Epidermal melanocyte (primary cell): ENCODE data around the gene RAPGEF4.
A peak's percentile ranks its signal among the peaks of the same experiment; 100 is the strongest.

Experiments
- DNase-seq: peaks from one replicate; pipeline ENCODE4 v3.0.0; 2011; ENCODE audit warnings: low spot score; ENCODE audit not compliant: insufficient read length

Gene RAPGEF4

GRCh38 chr2:172735582-172736423, at the start of gene RAPGEF4:
Gene RAPGEF4 (plus strand): TSS chr2:172735845. CDS start chr2:172735984, 139 bp downstream.
- DNase-seq, result no peak

GRCh38 chr2:172693037-172693436, 42.6 kb upstream of the RAPGEF4 start:
- DNase-seq, result peak; percentile 56

- no peak for DNase-seq
These were observed 41.9 kb upstream of the RAPGEF4 start for GRCh38 chr2:172693529-172694455.

GRCh38 chr2:172697296-172697695, 38.3 kb upstream of the RAPGEF4 start:
- no peak for DNase-seq

GRCh38 chr2:172698041-172698863, 37.4 kb upstream of the RAPGEF4 start:
- DNase-seq, result no peak

GRCh38 chr2:172701250-172701649, 34.4 kb upstream of the RAPGEF4 start:
- no peak for DNase-seq

GRCh38 chr2:172702451-172702850, 33.2 kb upstream of the RAPGEF4 start:
- DNase-seq, result no peak

GRCh38 chr2:172704072-172704936, 31.3 kb upstream of the RAPGEF4 start:
- peak; percentile 48 for DNase-seq

GRCh38 chr2:172705352-172705751, 30.3 kb upstream of the RAPGEF4 start:
- no peak for DNase-seq

GRCh38 chr2:172708247-172708646, 27.4 kb upstream of the RAPGEF4 start:
- DNase-seq, result no peak

GRCh38 chr2:172709566-172710291, 25.9 kb upstream of the RAPGEF4 start:
- no peak for DNase-seq

GRCh38 chr2:172710584-172711047, 25.0 kb upstream of the RAPGEF4 start:
- peak; percentile 43 for DNase-seq

- DNase-seq, result no peak
These were observed 24.5 kb upstream of the RAPGEF4 start for GRCh38 chr2:172711110-172711509.

- no peak for DNase-seq
These were observed 23.4 kb upstream of the RAPGEF4 start for GRCh38 chr2:172712251-172712650.

GRCh38 chr2:172713365-172713875, 22.2 kb upstream of the RAPGEF4 start:
- DNase-seq, result no peak

GRCh38 chr2:172722481-172722880, 13.2 kb upstream of the RAPGEF4 start:
- no peak for DNase-seq

- DNase-seq, result no peak
These were observed 12.4 kb upstream of the RAPGEF4 start for GRCh38 chr2:172723286-172723685.

- DNase-seq, result no peak
These were observed 10.9 kb upstream of the RAPGEF4 start for GRCh38 chr2:172724724-172725123.

GRCh38 chr2:172725284-172725683, 10.4 kb upstream of the RAPGEF4 start:
- DNase-seq, result no peak
